OCI-LY7 (cell line): ENCODE data around the gene TFPT. TPM values are rescaled to one million over a fixed set of nuclear protein-coding genes. Genes with fewer than 3 reads are reported as not detected.

Experiments used
- BruUV-seq: library from RNA; stranded (reverse); fragments of 400-500 nt; replicated peaks from 2 replicates; lab custom pipeline; 2021; lab: Mats Ljungman, UMichigan
- CTCF ChIA-PET: fragments of 300-600 bp; sonication (Branson Sonifier 250); formaldehyde crosslinking; loops from one replicate; lab custom pipeline; 2022; ENCODE audit warnings: antibody characterized with exemption; ENCODE audit not compliant: unreplicated experiment; lab: Charles Lee
- POLR2A ChIA-PET: fragments of 300-600 bp; sonication (Branson Sonifier 250); formaldehyde crosslinking; loops from one replicate; lab custom pipeline; 2022; ENCODE audit warnings: antibody characterized with exemption; lab: Charles Lee
- DNase-seq: peaks from one replicate; pipeline ENCODE4 v3.0.0-alpha.2; 2015; ENCODE audit warnings: low spot score
- H2AFZ ChIP-seq: fragments of 200-600 bp; sonication (generic), shearing (Covaris generic); 2 replicates; pipeline ENCODE4 v1.6.1; 2014; ENCODE audit warnings: mild to moderate bottlenecking, antibody characterized with exemption, low read length, moderate library complexity
- H3K27ac ChIP-seq: fragments of 200-600 bp; sonication (generic); 2 replicates; pipeline ENCODE4 v1.5.1; 2014; ENCODE audit warnings: mixed run types, low read depth, mild to moderate bottlenecking, moderate library complexity, low read length, inconsistent platforms; ENCODE audit not compliant: poor library complexity, severe bottlenecking
- H3K36me3 ChIP-seq: fragments of 200-600 bp; sonication (generic); 2 replicates; pipeline ENCODE4 v1.6.1; 2014; ENCODE audit warnings: mild to moderate bottlenecking, antibody characterized with exemption, low read length, moderate library complexity, mixed read lengths; ENCODE audit not compliant: insufficient read depth
- H3K4me1 ChIP-seq: fragments of 200-600 bp; sonication (generic); 2 replicates; pipeline ENCODE4 v1.5.1; 2014; ENCODE audit warnings: mild to moderate bottlenecking, low read length; ENCODE audit not compliant: insufficient read depth, poor library complexity, severe bottlenecking
- H3K4me2 ChIP-seq: fragments of 200-600 bp; sonication (generic); 2 replicates; pipeline ENCODE4 v1.6.1; 2014; ENCODE audit warnings: mild to moderate bottlenecking, low read length
- H3K4me3 ChIP-seq: fragments of 200-600 bp; sonication (generic); 2 replicates; pipeline ENCODE4 v1.5.1; 2014; ENCODE audit warnings: mild to moderate bottlenecking, low read depth, low read length; ENCODE audit not compliant: poor library complexity, severe bottlenecking
- H3K79me2 ChIP-seq: fragments of 200-600 bp; sonication (generic); 2 replicates; pipeline ENCODE4 v1.6.1; 2016; ENCODE audit warnings: low read depth, mild to moderate bottlenecking, low read length, moderate library complexity, mixed read lengths; ENCODE audit not compliant: insufficient read depth
- H3K9me2 ChIP-seq: fragments of 200-600 bp; sonication (generic); 2 replicates; pipeline ENCODE4 v1.6.1; 2016; ENCODE audit warnings: mild to moderate bottlenecking, low read length, mixed read lengths; ENCODE audit not compliant: insufficient read depth
- H3K9me3 ChIP-seq: fragments of 200-600 bp; sonication (generic); 2 replicates; pipeline ENCODE4 v1.6.1; 2014; ENCODE audit warnings: mild to moderate bottlenecking, mixed run types, low read length, mixed read lengths
- H4K20me1 ChIP-seq: fragments of 200-600 bp; sonication (generic); 2 replicates; pipeline ENCODE4 v1.6.1; 2014; ENCODE audit warnings: mild to moderate bottlenecking, antibody characterized with exemption, low read length, moderate library complexity, mixed read lengths; ENCODE audit not compliant: insufficient read depth
- CTCF ChIP-seq: fragments of 200-600 bp; sonication (generic); conservative IDR thresholded peaks from 2 replicates; pipeline ENCODE4 v1.5.1; 2014; ENCODE audit warnings: mild to moderate bottlenecking, antibody characterized with exemption, low read length, moderate library complexity, mixed read lengths
- EZH2phosphoT487 ChIP-seq: fragments of 200-600 bp; sonication (generic); IDR thresholded peaks from 2 replicates; pipeline ENCODE4 v1.6.1; 2018; ENCODE audit warnings: low read depth, borderline replicate concordance, mild to moderate bottlenecking, mixed run types, antibody characterized with exemption, low read length, moderate library complexity, mixed read lengths
- intact Hi-C: fragments of 100-400 bp; cut with micrococcal nuclease; formaldehyde crosslinking; loops from one replicate; pipeline ENCODE4 v1.10.0; 2022; ENCODE audit not compliant: unreplicated experiment
- total RNA-seq, 2 experiments: library from RNA; depleted of rRNA in 1 of 2; stranded (reverse); fragments of >200 nt in 1 of 2; shearing (Covaris generic) in 1 of 2; gene quantifications; 2 replicates each; pipeline ENCODE4 v1.2.3, GENCODE V29; 2014 to 2022

The TFPT gene
- total RNA-seq, 2 experiments from 2014 or later: 17.2 to 20.2 TPM

GRCh38 chr19:54073829-54074228, 41.6 kb downstream of the TFPT start:
- Histone ChIP-seq H3K79me2 (no peaks in the 10 kb centered on the region), H3K4me2 (no peak overlapping the region), H3K9me2 (no peaks in the 10 kb centered on the region), H3K36me3 (no peaks in the 10 kb centered on the region), H3K27ac (no peak overlapping the region), H2AFZ (no peak overlapping the region), H3K4me3 (no peak overlapping the region), H3K4me1 (no peaks in the 10 kb centered on the region), H3K9me3 (no peaks in the 10 kb centered on the region), H4K20me1 (no peaks in the 10 kb centered on the region)
- intact Hi-C loops: no loop called here
- ChIA-PET POLR2A (no interaction called here), CTCF (no interaction called here)
- TF ChIP-seq EZH2phosphoT487 (no peak), CTCF (no peak)
- BruUV-seq: no TSS peak
- DNase-seq: no peak

GRCh38 chr19:54069470-54069869, 46.0 kb downstream of the TFPT start:
- H3K9me3 ChIP-seq: no peaks in the 10 kb centered on the region
- no peaks in the 10 kb centered on the region for H3K4me1 ChIP-seq
- intact Hi-C loops: no loop called here
- H3K79me2 ChIP-seq: no peaks in the 10 kb centered on the region
- H3K4me2 ChIP-seq: no peak overlapping the region
- no TSS peak for BruUV-seq
- H3K9me2 ChIP-seq: no peaks in the 10 kb centered on the region
- DNase-seq: no peak
- no peak overlapping the region for H3K4me3 ChIP-seq
- H3K27ac ChIP-seq: no peak overlapping the region
- H4K20me1 ChIP-seq: no peaks in the 10 kb centered on the region
- ChIA-PET CTCF (no interaction called here), POLR2A (no interaction called here)
- H3K36me3 ChIP-seq: no peaks in the 10 kb centered on the region
- no peak overlapping the region for H2AFZ ChIP-seq
- no peak for TF ChIP-seq EZH2phosphoT487
- TF ChIP-seq CTCF: no peak

- no peak within 1 kb of the TSS for H3K27ac ChIP-seq
- H3K9me3 ChIP-seq: no peaks in the 10 kb centered on the region
- DNase-seq: no peak
- no peak within 1 kb of the TSS for H3K4me3 ChIP-seq
- H3K9me2 ChIP-seq: no peaks in the 10 kb centered on the region
- H2AFZ ChIP-seq: no peak within 1 kb of the TSS
- POLR2A ChIA-PET: no interaction called here
- H3K4me1 ChIP-seq: no peaks in the 10 kb centered on the region
- no TSS peak for BruUV-seq
- H3K4me2 ChIP-seq: no peak within 1 kb of the TSS
- TF ChIP-seq CTCF (no peak), EZH2phosphoT487 (no peak)
- intact Hi-C loops: no loop called here
- no peaks in the 10 kb centered on the region for H4K20me1 ChIP-seq
- no peaks in the 10 kb centered on the region for H3K36me3 ChIP-seq
- H3K79me2 ChIP-seq: no peaks in the 10 kb centered on the region
- CTCF ChIA-PET: no interaction called here
Measured at GRCh38 chr19:54063350-54064116, 51.9 kb downstream of the TFPT start, which contains the start of gene VSTM1. VSTM1 (minus strand) TSS chr19:54063897; CDS start chr19:54063777, 120 bp downstream.
